Measurements from ENCODE around the gene C2CD2. TPM values are rescaled to one million over a fixed set of nuclear protein-coding genes. Genes with fewer than 3 reads are reported as not detected.

Gene C2CD2
- total RNA-seq, 2 experiments from 2014 or later = 8.2 to 8.8 TPM

DNA sequence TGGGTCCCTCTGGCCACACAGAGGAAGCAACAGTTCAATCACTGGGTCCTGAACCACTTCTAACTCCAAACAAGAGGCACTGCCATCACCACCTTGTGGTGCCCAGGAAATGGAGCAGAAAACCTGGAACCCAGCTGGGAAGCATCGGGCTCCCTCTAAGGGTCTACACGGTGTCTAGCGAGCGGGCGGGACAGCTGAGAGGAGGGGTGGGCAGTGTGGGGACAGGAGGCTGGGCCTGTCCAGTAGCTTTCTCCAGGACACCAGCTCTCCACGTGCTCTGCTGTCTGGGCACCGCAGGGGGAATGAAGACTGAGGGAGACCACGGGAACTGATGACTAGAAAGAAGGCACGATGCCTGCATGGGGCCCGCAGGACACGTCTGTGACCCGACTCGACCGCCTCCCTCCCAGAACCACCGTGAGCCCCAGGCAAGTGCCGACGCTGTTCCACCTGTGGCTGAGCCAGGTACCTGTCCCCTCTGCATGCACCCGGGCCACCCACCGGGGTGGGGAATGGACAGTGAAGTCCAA, 69.3 kb downstream of the C2CD2 start:
- Mint-ChIP-seq H3K9me3 (no peaks in the 10 kb centered on the region), H3K4me1 (ENCODE audit: low read depth) (peaks cover 12% of the 10 kb centered on the region), H3K27me3 (no peaks in the 10 kb centered on the region), H3K27ac (no peak overlapping the region), H3K4me3 (no peak overlapping the region), H3K36me3 (ENCODE audit: low read depth) (no peaks in the 10 kb centered on the region)
- H3K4me3 ChIP-seq (ENCODE audit: low read length) = no peak overlapping the region
- no peak overlapping the region for H3K27ac ChIP-seq (ENCODE audit: low read depth in 1 of 2, low read length in 2 of 2)
- ATAC-seq (ENCODE audit: poor library complexity) (no peak), DNase-seq (no peak)
- ChIA-PET POLR2A (no interaction called here), CTCF (no interaction called here)
- H3K4me1 ChIP-seq (ENCODE audit: insufficient read depth, low read length) = peaks cover 7% of the 10 kb centered on the region
- no peak for TF ChIP-seq CTCF (IDR thresholded peaks at IDR 0.05)
- H3K36me3 ChIP-seq (ENCODE audit: insufficient read depth, low read length) = no peaks in the 10 kb centered on the region
- intact Hi-C loops (cut with DNase I, micrococcal nuclease) = loop anchor here (5.0 to 10.0 kb wide), 2 partner anchors 120 to 223 kb away; no protein-coding TSS in a partner anchor
- no peaks in the 10 kb centered on the region for H3K27me3 ChIP-seq (ENCODE audit: control insufficient read depth in 1 of 2, insufficient read depth in 2 of 2, low read length in 2 of 2)
- H3K9me3 ChIP-seq (ENCODE audit: control insufficient read depth in 1 of 2, insufficient read depth in 1 of 2, low read length in 2 of 2) = no peaks in the 10 kb centered on the region

DNA sequence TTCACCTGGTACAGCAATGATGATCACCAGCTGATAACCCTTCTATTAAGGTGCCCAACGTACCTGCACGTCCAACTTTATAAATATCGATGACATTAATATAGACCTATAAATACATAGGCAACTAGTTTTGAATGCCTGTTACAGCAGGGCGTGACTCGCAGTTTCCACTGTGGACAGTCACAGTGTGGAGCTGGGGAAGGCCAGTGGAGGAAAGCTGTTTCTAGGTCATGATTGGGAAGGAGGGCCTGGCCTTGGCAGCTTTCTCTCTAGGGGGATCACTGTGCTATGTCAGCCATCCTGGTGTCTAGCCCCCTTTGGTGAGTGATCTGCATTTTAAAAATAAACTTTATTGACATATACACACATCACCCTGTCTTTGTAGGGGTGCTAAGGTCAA, 70.2 kb downstream of the C2CD2 start:
- H3K4me3 ChIP-seq (ENCODE audit: low read length) = no peak overlapping the region
- DNase-seq (no peak), ATAC-seq (ENCODE audit: poor library complexity) (no peak)
- no peak overlapping the region for H3K4me3 Mint-ChIP-seq
- POLR2A ChIA-PET = no interaction called here
- H3K27me3 Mint-ChIP-seq = no peaks in the 10 kb centered on the region
- TF ChIP-seq CTCF (IDR thresholded peaks at IDR 0.05) = no peak
- no peak overlapping the region for H3K27ac Mint-ChIP-seq
- H3K36me3 Mint-ChIP-seq (ENCODE audit: low read depth) = no peaks in the 10 kb centered on the region
- intact Hi-C loops (cut with DNase I, micrococcal nuclease) = loop anchor here (5.0 to 10.0 kb wide), 2 partner anchors 121 to 224 kb away; no protein-coding TSS in a partner anchor
- peaks cover 9% of the 10 kb centered on the region for H3K4me1 ChIP-seq (ENCODE audit: insufficient read depth, low read length)
- CTCF ChIA-PET = no interaction called here
- no peaks in the 10 kb centered on the region for H3K9me3 Mint-ChIP-seq
- no peak overlapping the region for H3K27ac ChIP-seq (ENCODE audit: low read depth in 1 of 2, low read length in 2 of 2)
- no peaks in the 10 kb centered on the region for H3K27me3 ChIP-seq (ENCODE audit: control insufficient read depth in 1 of 2, insufficient read depth in 2 of 2, low read length in 2 of 2)
- H3K36me3 ChIP-seq (ENCODE audit: insufficient read depth, low read length) = no peaks in the 10 kb centered on the region
- H3K4me1 Mint-ChIP-seq (ENCODE audit: low read depth) = peaks cover 12% of the 10 kb centered on the region
- H3K9me3 ChIP-seq (ENCODE audit: control insufficient read depth in 1 of 2, insufficient read depth in 1 of 2, low read length in 2 of 2) = no peaks in the 10 kb centered on the region

- Mint-ChIP-seq H3K27me3 (no peaks in the 10 kb centered on the region), H3K4me3 (peak overlapping the region; percentile 95), H3K9me3 (no peaks in the 10 kb centered on the region), H3K4me1 (ENCODE audit: low read depth) (peaks cover 27% of the 10 kb centered on the region), H3K27ac (peak overlapping the region; percentile 88), H3K36me3 (ENCODE audit: low read depth) (peaks cover 7% of the 10 kb centered on the region)
- ChIA-PET CTCF (no interaction called here), POLR2A (no interaction called here)
- H3K9me3 ChIP-seq (ENCODE audit: control insufficient read depth in 1 of 2, insufficient read depth in 1 of 2, low read length in 2 of 2) = no peaks in the 10 kb centered on the region
- ATAC-seq (ENCODE audit: poor library complexity) (no peak), DNase-seq (no peak)
- H3K4me3 ChIP-seq (ENCODE audit: low read length) = no peak overlapping the region
- TF ChIP-seq CTCF (IDR thresholded peaks at IDR 0.05) = no peak
- no peaks in the 10 kb centered on the region for H3K27me3 ChIP-seq (ENCODE audit: control insufficient read depth in 1 of 2, insufficient read depth in 2 of 2, low read length in 2 of 2)
- intact Hi-C loops (cut with DNase I, micrococcal nuclease) = loop anchor here (5.0 to 10.0 kb wide), 2 partner anchors 124 to 226 kb away; no protein-coding TSS in a partner anchor
- no peaks in the 10 kb centered on the region for H3K36me3 ChIP-seq (ENCODE audit: insufficient read depth, low read length)
- H3K4me1 ChIP-seq (ENCODE audit: insufficient read depth, low read length) = peaks cover 32% of the 10 kb centered on the region
- H3K27ac ChIP-seq (ENCODE audit: low read depth in 1 of 2, low read length in 2 of 2) = no peak overlapping the region
These were observed 72.8 kb downstream of the C2CD2 start for GRCh38 chr21:41881051-41881450.
